ENCODE measurements around the gene ESRRG.
A peak's percentile ranks its signal among the peaks of the same experiment; 100 is the strongest.

Gene ESRRG

DNA sequence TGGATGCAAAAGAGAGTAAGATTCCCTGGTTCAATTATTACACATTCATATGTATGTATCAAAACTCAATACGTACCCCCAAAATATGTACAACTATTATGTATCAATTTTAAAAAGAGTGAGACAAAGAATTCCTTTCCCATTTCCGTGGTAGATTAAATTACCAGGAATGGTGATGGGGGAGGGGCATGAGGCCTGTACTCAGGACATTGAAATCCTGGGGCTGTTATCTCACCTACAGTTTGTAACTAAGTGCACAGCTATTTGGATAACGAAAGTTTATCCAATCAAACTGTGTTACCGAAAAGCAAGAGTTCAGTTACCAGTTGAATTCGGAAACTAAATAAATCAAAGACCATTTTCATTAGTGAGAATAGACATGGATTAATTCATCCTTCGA, 8.3 kb upstream of the ESRRG start:
- TF ChIP-seq, protein P1, sequence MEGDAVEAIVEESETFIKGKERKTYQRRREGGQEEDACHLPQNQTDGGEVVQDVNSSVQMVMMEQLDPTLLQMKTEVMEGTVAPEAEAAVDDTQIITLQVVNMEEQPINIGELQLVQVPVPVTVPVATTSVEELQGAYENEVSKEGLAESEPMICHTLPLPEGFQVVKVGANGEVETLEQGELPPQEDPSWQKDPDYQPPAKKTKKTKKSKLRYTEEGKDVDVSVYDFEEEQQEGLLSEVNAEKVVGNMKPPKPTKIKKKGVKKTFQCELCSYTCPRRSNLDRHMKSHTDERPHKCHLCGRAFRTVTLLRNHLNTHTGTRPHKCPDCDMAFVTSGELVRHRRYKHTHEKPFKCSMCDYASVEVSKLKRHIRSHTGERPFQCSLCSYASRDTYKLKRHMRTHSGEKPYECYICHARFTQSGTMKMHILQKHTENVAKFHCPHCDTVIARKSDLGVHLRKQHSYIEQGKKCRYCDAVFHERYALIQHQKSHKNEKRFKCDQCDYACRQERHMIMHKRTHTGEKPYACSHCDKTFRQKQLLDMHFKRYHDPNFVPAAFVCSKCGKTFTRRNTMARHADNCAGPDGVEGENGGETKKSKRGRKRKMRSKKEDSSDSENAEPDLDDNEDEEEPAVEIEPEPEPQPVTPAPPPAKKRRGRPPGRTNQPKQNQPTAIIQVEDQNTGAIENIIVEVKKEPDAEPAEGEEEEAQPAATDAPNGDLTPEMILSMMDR (conservative IDR thresholded peaks at IDR 0.05; ENCODE audit: low read depth, low read length) = no peak
- DNase-seq (ENCODE audit: low read depth) = no peak
- H3K4me3 ChIP-seq (ENCODE audit: low read length) = no peak overlapping the region

DNA sequence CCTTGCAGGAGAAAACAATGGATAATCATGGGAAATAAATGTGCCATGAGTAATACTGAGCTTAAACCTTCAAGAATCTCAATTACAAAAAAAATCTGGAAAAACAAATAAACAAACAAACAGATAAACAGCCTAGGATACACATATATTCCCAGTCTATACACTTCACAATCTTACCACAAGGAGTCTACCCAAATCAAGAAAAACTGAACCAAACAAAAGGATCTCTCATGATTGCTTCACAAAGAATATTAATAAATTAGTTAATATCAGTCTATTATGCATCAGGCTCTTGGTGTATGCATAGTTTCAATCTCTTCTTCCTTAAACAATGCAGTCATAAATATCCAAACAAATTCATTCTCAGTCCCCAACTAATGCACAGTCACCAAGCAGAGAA, 3.2 kb upstream of the ESRRG start:
- H3K4me3 ChIP-seq (ENCODE audit: low read length) = no peak overlapping the region
- TF ChIP-seq, protein P1 (conservative IDR thresholded peaks at IDR 0.05; ENCODE audit: low read depth, low read length) = no peak
- DNase-seq (ENCODE audit: low read depth) = no peak

DNA sequence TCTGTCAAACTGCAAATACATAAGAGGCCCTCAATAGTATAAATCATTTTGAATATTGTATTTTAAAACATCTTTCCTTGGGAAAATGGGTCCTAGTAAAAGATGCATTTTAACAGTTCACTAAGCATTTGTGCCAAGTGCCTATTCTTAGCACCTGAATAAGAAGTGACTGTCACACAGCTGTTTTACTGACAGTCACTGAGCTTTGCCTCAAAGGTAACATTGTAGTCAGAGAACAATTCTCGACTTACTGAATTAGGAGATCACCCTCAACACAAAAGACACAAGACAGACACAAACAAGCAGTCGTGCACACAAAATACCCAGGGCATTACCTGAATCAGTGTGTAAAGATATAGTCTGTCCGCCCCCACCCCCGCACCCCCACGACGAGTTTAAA, 408 bp downstream of the ESRRG start:
- DNase-seq (ENCODE audit: low read depth) = no peak
- peak overlapping the region; percentile 65 for H3K4me3 ChIP-seq (ENCODE audit: low read length)
- TF ChIP-seq, protein P1 (conservative IDR thresholded peaks at IDR 0.05; ENCODE audit: low read depth, low read length) = no peak

DNA sequence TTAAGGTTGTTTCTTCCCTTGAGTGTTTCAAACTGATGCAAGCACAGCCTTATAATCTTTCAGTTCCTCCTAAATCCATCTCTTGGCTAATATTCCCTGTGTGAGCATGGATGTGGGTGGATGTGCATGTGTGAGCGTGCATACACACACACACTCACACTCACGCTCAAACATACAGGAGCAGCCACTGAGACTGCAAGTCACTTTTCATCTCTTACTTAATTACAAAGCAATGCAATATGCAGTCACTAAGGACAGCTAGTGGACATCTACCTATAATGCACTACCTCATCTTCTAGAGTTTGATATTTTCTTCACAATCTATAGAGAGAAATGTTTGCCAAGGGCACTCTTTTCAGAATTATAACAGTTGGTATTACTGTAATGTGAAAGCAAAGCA, 1.4 kb downstream of the ESRRG start:
- H3K4me3 ChIP-seq (ENCODE audit: low read length) = no peak overlapping the region
- TF ChIP-seq, protein P1 (conservative IDR thresholded peaks at IDR 0.05; ENCODE audit: low read depth, low read length) = no peak
- DNase-seq (ENCODE audit: low read depth) = no peak

DNA sequence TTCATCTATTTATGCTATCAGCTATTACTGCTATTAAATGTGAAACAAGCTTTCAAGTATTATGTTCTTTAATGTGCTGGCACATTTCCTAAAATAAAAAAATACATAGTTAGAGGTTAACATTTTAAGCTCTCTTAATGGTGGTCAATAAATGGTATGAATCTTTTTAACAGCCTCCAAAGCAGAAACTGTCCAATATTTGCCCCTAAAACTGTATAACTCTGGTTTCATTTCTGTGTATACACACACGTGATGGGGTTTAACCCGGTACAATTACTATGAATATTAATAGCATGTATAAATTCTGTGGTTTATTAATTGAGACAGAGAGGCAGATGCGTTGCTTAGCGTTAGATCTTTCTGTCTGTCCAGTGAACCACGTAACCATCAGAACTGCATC, 2.2 kb downstream of the ESRRG start:
- no peak for DNase-seq (ENCODE audit: low read depth)
- H3K4me3 ChIP-seq (ENCODE audit: low read length) = no peak overlapping the region
- TF ChIP-seq, protein P1 (conservative IDR thresholded peaks at IDR 0.05; ENCODE audit: low read depth, low read length) = no peak

DNA sequence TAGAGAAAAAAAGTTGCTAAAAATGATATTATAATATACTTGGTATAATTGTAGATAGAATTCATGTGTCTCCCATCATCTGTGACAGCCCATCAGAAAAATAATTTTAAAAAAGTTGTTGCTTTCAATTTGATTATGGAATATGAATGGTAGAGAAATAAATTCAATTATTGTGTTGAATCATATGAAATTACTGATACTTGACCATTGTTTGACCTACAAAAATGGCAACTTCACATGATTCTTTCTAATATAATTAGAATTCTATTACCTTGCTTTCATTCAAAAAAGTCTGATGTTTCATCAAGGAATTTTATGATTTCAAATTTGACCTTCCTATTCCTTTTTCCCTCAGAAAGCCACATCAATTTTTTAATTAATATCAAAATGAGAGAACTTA, 11.5 kb downstream of the ESRRG start:
- no peak for DNase-seq (ENCODE audit: low read depth)
- TF ChIP-seq, protein P1 (conservative IDR thresholded peaks at IDR 0.05; ENCODE audit: low read depth, low read length) = no peak
- no peak overlapping the region for H3K4me3 ChIP-seq (ENCODE audit: low read length)

DNA sequence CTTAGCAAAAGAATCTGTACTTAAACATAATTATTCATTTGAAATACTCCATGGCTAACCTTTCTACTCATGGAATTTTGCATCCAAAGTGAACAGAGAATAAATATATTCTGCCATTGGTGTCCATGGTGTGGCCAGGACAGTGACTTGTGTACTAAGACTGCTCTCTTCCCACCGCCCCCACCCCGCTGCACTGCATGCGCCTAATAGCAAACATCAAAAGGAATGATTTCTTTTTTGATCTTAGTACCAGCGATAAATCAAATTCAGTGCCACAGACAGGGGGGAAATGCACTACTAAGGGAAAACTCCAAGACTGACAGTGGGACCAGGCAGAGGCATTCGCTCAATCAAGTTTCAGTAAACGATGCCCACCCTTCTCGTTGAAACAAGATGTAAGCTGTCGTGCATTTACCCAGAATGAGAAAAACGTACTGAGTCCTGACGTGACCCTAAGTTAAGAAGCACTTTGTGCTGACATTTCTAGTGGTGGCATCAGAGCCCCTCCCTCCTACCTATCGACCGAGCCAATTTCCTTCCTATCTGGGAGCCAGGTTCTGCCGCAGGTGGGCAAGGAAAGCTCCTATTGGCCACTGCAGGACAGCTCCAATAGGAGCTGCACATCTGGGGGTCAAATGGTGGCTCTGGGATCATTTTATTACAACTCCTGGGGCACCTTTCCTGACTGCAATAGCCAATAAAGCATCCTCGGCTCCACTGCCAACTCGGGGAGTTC, 12.5 kb downstream of the ESRRG start:
- TF ChIP-seq, protein P1 (conservative IDR thresholded peaks at IDR 0.05; ENCODE audit: low read depth, low read length) = no peak
- no peak overlapping the region for H3K4me3 ChIP-seq (ENCODE audit: low read length)
- no peak for DNase-seq (ENCODE audit: low read depth)

All from retinal pigment epithelial cell (primary cell).